HepG2 (cell line): ENCODE data around the gene WIPF2. TPM values are rescaled to one million over a fixed set of nuclear protein-coding genes. Genes with fewer than 3 reads are reported as not detected.

Source experiments
- ATAC-seq: fragments of 200-7000 bp; cut with Tn5 transposase; 3 replicates; pipeline ENCODE4 v1.9.1; 2020; ENCODE audit warnings: mild to moderate bottlenecking, moderate library complexity
- BruUV-seq: library from RNA; stranded (reverse); fragments of 400-500 nt; replicated peaks from 2 replicates; lab custom pipeline; 2021; lab: Mats Ljungman, UMichigan
- CTCF ChIA-PET: fragments of 300-600 bp; formaldehyde crosslinking; extraction: SDS; loops from one replicate; lab custom pipeline; 2021; ENCODE audit warnings: low total read pairs, inconsistent platforms, low intra/inter-chr PET ratio; lab: Yijun Ruan, JAX
- POLR2A ChIA-PET: fragments of 350-600 bp; sonication (Branson Sonifier 250); formaldehyde crosslinking; loops from one replicate; lab custom pipeline; 2020; ENCODE audit warnings: antibody characterized with exemption, inconsistent platforms; lab: Yijun Ruan, JAX
- DNase-seq: peaks from one replicate; pipeline ENCODE4 v3.0.0-alpha.2; 2015; ENCODE audit warnings: low spot score
- FAIRE-seq: peaks from 3 replicates; lab custom pipeline; 2011; peaks lifted over from hg19 to GRCh38; lab: Jason Lieb, UNC
- H2AFZ ChIP-seq: one replicate; pipeline ENCODE4 v1.6.1; 2011; ENCODE audit warnings: low read length, inconsistent platforms
- H3K27ac ChIP-seq: fragments of 300-600 bp; 3 replicates; pipeline ENCODE4 v1.8.0; 2011; ENCODE audit warnings: mixed run types, mild to moderate bottlenecking, mixed read lengths, low read length, inconsistent platforms; ENCODE audit not compliant: insufficient read depth; ENCODE audit errors: extremely low read length
- H3K27me3 ChIP-seq, 2 experiments: fragments of 200-600 bp in 1 of 2; 2 replicates in 1 of 2; 3 replicates in 1 of 2; pipeline versions ENCODE4 v1.6.0 to v1.8.0; 2011; ENCODE audit warnings: low read length in 2 of 2, mild to moderate bottlenecking in 2 of 2, moderate library complexity in 2 of 2, inconsistent platforms in 1 of 2; ENCODE audit not compliant: insufficient read depth in 2 of 2, control insufficient read depth in 1 of 2
- H3K36me3 ChIP-seq, 2 experiments: fragments of 200-600 bp in 1 of 2; replicated peaks in 1 of 2; 2 replicates in 1 of 2; 3 replicates in 1 of 2; pipeline versions ENCODE4 v1.5.1 to v1.8.0; 2011; ENCODE audit warnings: low read length in 2 of 2, inconsistent platforms in 1 of 2; ENCODE audit not compliant: insufficient read depth in 2 of 2, control insufficient read depth in 1 of 2
- H3K4me1 ChIP-seq: 2 replicates; pipeline ENCODE4 v1.5.1; 2012; ENCODE audit warnings: low read length, inconsistent platforms; ENCODE audit not compliant: insufficient read depth
- H3K4me2 ChIP-seq: 2 replicates; pipeline ENCODE4 v1.6.0; 2011; ENCODE audit warnings: low read depth, low read length, inconsistent platforms
- H3K4me3 ChIP-seq, 3 experiments: fragments of 200-600 bp in 1 of 3; sonication (generic), shearing (Covaris generic) in 1 of 3; replicated peaks in 1 of 3; 2 replicates each; pipeline ENCODE4 v1.5.1; 2011 to 2016; ENCODE audit warnings: low read length in 3 of 3, inconsistent platforms in 2 of 3, low read depth in 2 of 3, mild to moderate bottlenecking in 2 of 3, control low read depth in 1 of 3, mixed read lengths in 1 of 3; ENCODE audit not compliant: insufficient read depth in 1 of 3
- H3K79me2 ChIP-seq: one replicate; pipeline ENCODE4 v1.6.1; 2011; ENCODE audit warnings: low read length, inconsistent platforms; ENCODE audit not compliant: insufficient read depth
- H3K9ac ChIP-seq: 2 replicates; pipeline ENCODE4 v1.6.0; 2011; ENCODE audit warnings: mild to moderate bottlenecking, low read depth, low read length, inconsistent platforms; ENCODE audit not compliant: insufficient read depth
- H3K9me3 ChIP-seq: 2 replicates; pipeline ENCODE4 v1.5.1; 2012; ENCODE audit warnings: mild to moderate bottlenecking, low read length
- H4K20me1 ChIP-seq: 2 replicates; pipeline ENCODE4 v1.6.0; 2011; ENCODE audit warnings: inconsistent platforms, mild to moderate bottlenecking, low read length, moderate library complexity; ENCODE audit not compliant: insufficient read depth
- ARNT ChIP-seq: fragments of 450-650 bp; IDR thresholded peaks from 2 replicates; pipeline ENCODE4 v1.6.1; 2017
- CENPT ChIP-seq: sonication (generic); formaldehyde crosslinking; IDR thresholded peaks from 2 replicates; pipeline ENCODE4 v1.8.0; 2022; ENCODE audit warnings: low read depth, mild to moderate bottlenecking, moderate library complexity, missing genetic modification reagents
- DPF2 ChIP-seq: sonication (generic); formaldehyde crosslinking; IDR thresholded peaks from 2 replicates; pipeline ENCODE4 v1.4.0; 2020; ENCODE audit warnings: mild to moderate bottlenecking, low read depth, missing genetic modification reagents, borderline replicate concordance
- FOSL1 ChIP-seq: sonication (generic); formaldehyde crosslinking; IDR thresholded peaks from 2 replicates; pipeline ENCODE4 v1.9.0; 2021; ENCODE audit warnings: missing genetic modification reagents, borderline replicate concordance
- MAFF ChIP-seq: IDR thresholded peaks from 2 replicates; pipeline ENCODE4 v1.6.1; 2011; ENCODE audit warnings: low read depth, low read length, improper control_type of control experiment
- NFKBIZ ChIP-seq: IDR thresholded peaks from 2 replicates; pipeline ENCODE4 v1.6.1; 2018; ENCODE audit warnings: missing genetic modification reagents, missing compliant biosample characterization
- SMC3 ChIP-seq: IDR thresholded peaks from 2 replicates; pipeline ENCODE4 v1.6.1; 2011; ENCODE audit warnings: low read length, improper control_type of control experiment
- ZIK1 ChIP-seq: sonication (generic); formaldehyde crosslinking; IDR thresholded peaks from 2 replicates; pipeline ENCODE4 v1.5.0; 2020; ENCODE audit warnings: mild to moderate bottlenecking, low read depth, missing genetic modification reagents, borderline replicate concordance
- ZNF143 ChIP-seq: sonication (generic); formaldehyde crosslinking; IDR thresholded peaks from 2 replicates; pipeline ENCODE4 v1.4.0; 2020; ENCODE audit warnings: missing genetic modification reagents
- ZNF354B ChIP-seq: sonication (generic); formaldehyde crosslinking; IDR thresholded peaks from 2 replicates; pipeline ENCODE4 v1.8.0; 2022; ENCODE audit warnings: mild to moderate bottlenecking, missing genetic modification reagents
- ZNF510 ChIP-seq: sonication (generic); formaldehyde crosslinking; IDR thresholded peaks from 2 replicates; pipeline ENCODE4 v1.4.0; 2020; ENCODE audit warnings: low read depth, mild to moderate bottlenecking, missing genetic modification reagents
- ZNF543 ChIP-seq: sonication (generic); formaldehyde crosslinking; IDR thresholded peaks from 2 replicates; pipeline ENCODE4 v1.4.0; 2020; ENCODE audit warnings: mild to moderate bottlenecking, missing genetic modification reagents
- ZNF713 ChIP-seq: sonication (generic); formaldehyde crosslinking; IDR thresholded peaks from 2 replicates; pipeline ENCODE4 v1.4.0; 2020; ENCODE audit warnings: mild to moderate bottlenecking, missing genetic modification reagents
- ZSCAN12 ChIP-seq: sonication (generic); formaldehyde crosslinking; IDR thresholded peaks from 2 replicates; pipeline ENCODE4 v1.9.0; 2021; ENCODE audit warnings: mild to moderate bottlenecking, missing genetic modification reagents
- ZSCAN20 ChIP-seq: sonication (generic); formaldehyde crosslinking; IDR thresholded peaks from 2 replicates; pipeline ENCODE4 v1.4.0; 2020; ENCODE audit warnings: missing genetic modification reagents, mild to moderate bottlenecking, borderline replicate concordance
- ZSCAN30 ChIP-seq: sonication (generic); formaldehyde crosslinking; IDR thresholded peaks from 2 replicates; pipeline ENCODE4 v1.5.0; 2020; ENCODE audit warnings: mild to moderate bottlenecking, missing genetic modification reagents
- WGBS: methylation state at CpG from one replicate; pipeline ENCODE4 v1.1.6; 2017; ENCODE audit warnings: low lambda C conversion rate; 5-methylcytosine and 5-hydroxymethylcytosine counted together
- in situ Hi-C: cut with HindIII; loops from 2 replicates; pipeline ENCODE4 v1.10.0; 2017; ENCODE audit warnings: low pct_unique_long_range_greater_than_20kb; ENCODE audit not compliant: extremely low pct_ligation_motif_present
- intact Hi-C: fragments of 100-400 bp; cut with micrococcal nuclease; formaldehyde crosslinking; loops from one replicate; pipeline ENCODE4 v1.10.0; 2022; ENCODE audit not compliant: unreplicated experiment
- polyA plus RNA-seq, 8 experiments: library from polyadenylated mRNA; depleted of rRNA in 3 of 8; stranded (reverse) in 7 of 8; unstranded in 1 of 8; fragments of >200 nt; fragmentation: Illumina TruSeq in 4 of 8; extraction: Trizol in 4 of 8; gene quantifications; 2 replicates each; pipeline versions ENCODE4 v1.2.1 to v1.2.3, GENCODE V29; 2011 to 2016; ENCODE audit warnings: low read depth in 4 of 8, missing spikeins in 1 of 8, mixed read lengths in 1 of 8; ENCODE audit not compliant: insufficient read depth in 1 of 8
- total RNA-seq, 5 experiments: library from RNA; depleted of rRNA; stranded (reverse); fragments of >200 nt; fragmentation: Illumina TruSeq; extraction: Trizol; gene quantifications; 2 replicates each; pipeline ENCODE4 v1.2.3, GENCODE V29; 2016; ENCODE audit warnings: low read depth in 1 of 5
- TF ChIP-seq, protein P1 (sequence below): sonication (generic); formaldehyde crosslinking; IDR thresholded peaks from 2 replicates; pipeline ENCODE4 v1.4.0; 2020; ENCODE audit warnings: missing genetic modification reagents
- TF ChIP-seq, protein P2 (sequence below): sonication (generic); formaldehyde crosslinking; conservative IDR thresholded peaks from 2 replicates; pipeline ENCODE4 v1.4.0; 2020; ENCODE audit warnings: missing genetic modification reagents
- TF ChIP-seq, protein P3 (sequence below): sonication (generic); formaldehyde crosslinking; IDR thresholded peaks from 2 replicates; pipeline ENCODE4 v1.5.0; 2020; ENCODE audit warnings: mild to moderate bottlenecking, missing genetic modification reagents
- TF ChIP-seq, protein P4 (sequence below): sonication (generic); formaldehyde crosslinking; IDR thresholded peaks from 2 replicates; pipeline ENCODE4 v1.4.0; 2020; ENCODE audit warnings: missing genetic modification reagents, borderline replicate concordance

The WIPF2 gene
- total and polyA plus RNA-seq, 2 of the 13 experiments (the other 11 are each of a cell fraction or from before 2014, with no cell fraction given): 7.2 to 10.8 TPM

DNA sequence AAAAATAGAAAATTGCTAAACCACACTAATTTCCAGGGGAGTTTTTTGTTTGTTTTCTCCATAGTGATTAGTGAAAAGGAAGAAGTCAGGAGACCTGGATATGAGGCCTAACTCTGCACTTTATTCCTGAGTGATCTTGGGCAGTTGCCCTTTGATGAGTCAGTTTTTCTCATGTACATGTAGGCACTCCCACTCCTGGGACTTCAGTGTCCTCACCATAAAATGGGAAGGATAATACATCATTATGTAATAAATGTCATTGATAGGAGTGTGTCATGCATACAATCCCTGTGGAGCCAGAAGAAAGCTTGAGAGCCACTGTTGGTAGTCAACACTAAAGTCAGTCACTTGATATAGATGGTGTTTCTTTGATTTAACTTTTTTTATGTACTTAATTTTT is 32.5 kb downstream of the WIPF2 start (continued):
- TF ChIP-seq DPF2 (CRISPR knock-in tag) (no peak), CENPT (CRISPR knock-in tag) (no peak), ZNF510 (CRISPR knock-in tag) (no peak), ZNF713 (CRISPR knock-in tag) (no peak), ZIK1 (CRISPR knock-in tag) (no peak)
- TF ChIP-seq, protein P1, sequence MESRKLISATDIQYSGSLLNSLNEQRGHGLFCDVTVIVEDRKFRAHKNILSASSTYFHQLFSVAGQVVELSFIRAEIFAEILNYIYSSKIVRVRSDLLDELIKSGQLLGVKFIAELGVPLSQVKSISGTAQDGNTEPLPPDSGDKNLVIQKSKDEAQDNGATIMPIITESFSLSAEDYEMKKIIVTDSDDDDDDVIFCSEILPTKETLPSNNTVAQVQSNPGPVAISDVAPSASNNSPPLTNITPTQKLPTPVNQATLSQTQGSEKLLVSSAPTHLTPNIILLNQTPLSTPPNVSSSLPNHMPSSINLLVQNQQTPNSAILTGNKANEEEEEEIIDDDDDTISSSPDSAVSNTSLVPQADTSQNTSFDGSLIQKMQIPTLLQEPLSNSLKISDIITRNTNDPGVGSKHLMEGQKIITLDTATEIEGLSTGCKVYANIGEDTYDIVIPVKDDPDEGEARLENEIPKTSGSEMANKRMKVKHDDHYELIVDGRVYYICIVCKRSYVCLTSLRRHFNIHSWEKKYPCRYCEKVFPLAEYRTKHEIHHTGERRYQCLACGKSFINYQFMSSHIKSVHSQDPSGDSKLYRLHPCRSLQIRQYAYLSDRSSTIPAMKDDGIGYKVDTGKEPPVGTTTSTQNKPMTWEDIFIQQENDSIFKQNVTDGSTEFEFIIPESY (CRISPR knock-in tag): no peak

DNA sequence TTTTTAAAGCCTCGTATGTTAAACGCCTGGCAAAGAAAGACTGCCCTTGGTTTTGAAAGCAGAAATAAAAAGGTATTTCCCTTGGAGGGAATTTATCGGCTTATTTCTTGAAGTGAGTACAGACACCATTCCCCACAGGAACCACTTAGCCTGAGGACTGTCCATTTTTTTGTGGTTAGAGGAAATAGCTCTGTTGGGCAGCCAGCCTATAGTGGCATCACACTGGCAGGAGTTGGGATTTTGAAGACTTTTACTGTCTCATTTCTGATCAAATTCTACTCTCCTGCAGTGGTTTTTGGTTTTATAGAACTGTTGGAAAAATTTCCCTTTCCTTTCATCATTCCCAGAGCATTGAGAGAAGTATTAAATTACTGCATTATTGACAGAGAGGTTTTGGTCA is 34.5 kb downstream of the WIPF2 start:
- ChIA-PET CTCF (no interaction called here), POLR2A (no interaction called here)
- TF ChIP-seq, protein P2, sequence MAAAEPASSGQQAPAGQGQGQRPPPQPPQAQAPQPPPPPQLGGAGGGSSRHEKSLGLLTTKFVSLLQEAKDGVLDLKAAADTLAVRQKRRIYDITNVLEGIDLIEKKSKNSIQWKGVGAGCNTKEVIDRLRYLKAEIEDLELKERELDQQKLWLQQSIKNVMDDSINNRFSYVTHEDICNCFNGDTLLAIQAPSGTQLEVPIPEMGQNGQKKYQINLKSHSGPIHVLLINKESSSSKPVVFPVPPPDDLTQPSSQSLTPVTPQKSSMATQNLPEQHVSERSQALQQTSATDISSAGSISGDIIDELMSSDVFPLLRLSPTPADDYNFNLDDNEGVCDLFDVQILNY (CRISPR knock-in tag): no peak
- TF ChIP-seq ZSCAN20 (no peak), NFKBIZ (CRISPR knock-in tag) (no peak), SMC3 (no peak), MAFF (no peak), ZNF543 (CRISPR knock-in tag) (no peak), ARNT (no peak), ZSCAN30 (CRISPR knock-in tag) (no peak), FOSL1 (CRISPR knock-in tag) (no peak), ZSCAN12 (CRISPR knock-in tag) (no peak), ZNF143 (CRISPR knock-in tag) (no peak), ZNF354B (no peak)
- TF ChIP-seq, protein P3, sequence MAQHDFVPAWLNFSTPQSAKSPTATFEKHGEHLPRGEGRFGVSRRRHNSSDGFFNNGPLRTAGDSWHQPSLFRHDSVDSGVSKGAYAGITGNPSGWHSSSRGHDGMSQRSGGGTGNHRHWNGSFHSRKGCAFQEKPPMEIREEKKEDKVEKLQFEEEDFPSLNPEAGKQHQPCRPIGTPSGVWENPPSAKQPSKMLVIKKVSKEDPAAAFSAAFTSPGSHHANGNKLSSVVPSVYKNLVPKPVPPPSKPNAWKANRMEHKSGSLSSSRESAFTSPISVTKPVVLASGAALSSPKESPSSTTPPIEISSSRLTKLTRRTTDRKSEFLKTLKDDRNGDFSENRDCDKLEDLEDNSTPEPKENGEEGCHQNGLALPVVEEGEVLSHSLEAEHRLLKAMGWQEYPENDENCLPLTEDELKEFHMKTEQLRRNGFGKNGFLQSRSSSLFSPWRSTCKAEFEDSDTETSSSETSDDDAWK: no peak
- TF ChIP-seq, protein P4, sequence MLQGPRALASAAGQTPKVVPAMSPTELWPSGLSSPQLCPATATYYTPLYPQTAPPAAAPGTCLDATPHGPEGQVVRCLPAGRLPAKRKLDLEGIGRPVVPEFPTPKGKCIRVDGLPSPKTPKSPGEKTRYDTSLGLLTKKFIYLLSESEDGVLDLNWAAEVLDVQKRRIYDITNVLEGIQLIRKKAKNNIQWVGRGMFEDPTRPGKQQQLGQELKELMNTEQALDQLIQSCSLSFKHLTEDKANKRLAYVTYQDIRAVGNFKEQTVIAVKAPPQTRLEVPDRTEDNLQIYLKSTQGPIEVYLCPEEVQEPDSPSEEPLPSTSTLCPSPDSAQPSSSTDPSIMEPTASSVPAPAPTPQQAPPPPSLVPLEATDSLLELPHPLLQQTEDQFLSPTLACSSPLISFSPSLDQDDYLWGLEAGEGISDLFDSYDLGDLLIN (CRISPR knock-in tag): no peak

More for the DNA sequence above, 34.5 kb downstream of the WIPF2 start:
- Histone ChIP-seq H3K4me2 (no peak overlapping the region), H2AFZ (no peak overlapping the region), H3K27me3 (no peaks in the 10 kb centered on the region), H3K4me1 (no peaks in the 10 kb centered on the region), H3K36me3 (peaks cover 13 to 30% of the 10 kb centered on the region in 2 experiments), H3K27ac (no peak overlapping the region), H3K4me3 (no peak overlapping the region), H4K20me1 (no peaks in the 10 kb centered on the region), H3K9ac (no peak overlapping the region), H3K9me3 (no peaks in the 10 kb centered on the region), H3K79me2 (peaks cover 40% of the 10 kb centered on the region)
- BruUV-seq: no TSS peak
- FAIRE-seq (no peak), ATAC-seq (no peak), DNase-seq (no peak)
- in situ Hi-C loops: no loop called here
- 98% methylated on average over 3 of the region's 3 CpGs for WGBS
- intact Hi-C loops: no loop called here
